Lower leg skin (tissue), 4 donors: ENCODE data around the gene ZMYND8. TPM values are rescaled to one million over a fixed set of nuclear protein-coding genes. Genes with fewer than 3 reads are reported as not detected.

Experiments
- DNase-seq, 2 donors: peaks; one replicate each; pipeline ENCODE4 v3.0.0-alpha.2; 2019; ENCODE audit warnings: low spot score in 2 of 2
- H3K4me3 ChIP-seq: fragments of 200-600 bp; sonication (generic); 2 replicates; pipeline ENCODE4 v1.5.1; 2017; ENCODE audit warnings: mild to moderate bottlenecking, low read depth; ENCODE audit not compliant: poor library complexity, severe bottlenecking
- POLR2A ChIP-seq, 2 donors: fragments of 450-650 bp; IDR thresholded peaks; one replicate each; pipeline ENCODE4 v1.6.1; 2016 to 2017; ENCODE audit warnings: antibody characterized with exemption in 2 of 2, mild to moderate bottlenecking in 1 of 2, moderate library complexity in 1 of 2
- WGBS, 2 donors: methylation state at CpG; one replicate each; pipeline ENCODE4 v1.1.5; 2018; 5-methylcytosine and 5-hydroxymethylcytosine counted together
- intact Hi-C: fragments of 100-400 bp; cut with DNase I; formaldehyde crosslinking; loops from one replicate; pipeline ENCODE4 v1.15.0; 2023; ENCODE audit warnings: low total_unique reads
- total RNA-seq, 4 donors: library from RNA; depleted of rRNA; stranded (reverse); fragments of >200 nt; gene quantifications; one replicate each; pipeline ENCODE4 v1.1.0, GENCODE V29; 2016
- TF ChIP-seq, protein P1 (sequence below), 3 donors: fragments of 450-650 bp; IDR thresholded peaks; one replicate each; pipeline ENCODE4 v1.5.1; 2016; ENCODE audit warnings: antibody characterized with exemption in 3 of 3, mild to moderate bottlenecking in 3 of 3, moderate library complexity in 2 of 3

Gene ZMYND8
- total RNA-seq, 4 donors from 2014 or later: 42.2 to 79.0 (median 65.4) TPM

DNA sequence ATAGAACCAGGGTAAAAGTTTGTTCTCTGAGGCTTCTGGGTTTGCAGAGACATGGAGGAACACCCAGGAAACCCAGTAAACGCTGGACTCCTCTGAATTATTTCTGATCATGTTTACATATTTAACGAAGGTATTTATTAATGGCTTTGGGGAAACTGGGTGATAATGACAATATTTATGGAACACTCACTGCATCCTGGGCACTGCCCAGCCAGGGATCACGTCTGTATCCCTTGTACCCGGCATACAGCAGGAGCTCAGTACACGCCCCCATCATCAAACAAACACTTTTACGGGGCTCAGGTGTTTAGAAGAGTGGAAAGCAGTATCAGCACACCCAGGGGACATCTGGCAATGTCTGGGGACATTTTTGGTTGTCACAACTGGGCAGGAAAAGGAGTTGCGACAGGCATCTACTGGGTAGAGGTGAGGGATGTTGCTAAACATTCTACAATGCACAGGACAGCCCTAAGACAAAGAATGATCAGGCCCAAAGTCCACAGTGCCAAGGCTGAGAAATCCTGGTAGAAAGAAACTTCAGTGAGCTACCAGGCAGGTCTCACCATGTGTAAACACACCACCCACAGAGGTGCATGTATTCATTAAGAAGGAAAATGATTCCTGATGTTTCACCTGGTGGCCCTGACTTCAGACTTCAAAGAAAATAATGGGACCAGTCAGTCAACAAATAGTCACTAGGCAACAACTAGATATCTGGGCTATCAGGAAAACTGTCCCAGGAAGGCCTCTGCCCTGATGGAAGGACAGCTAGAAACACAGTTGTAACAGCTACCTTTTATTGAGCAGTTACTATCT lies 35.3 kb downstream of the ZMYND8 start:
- WGBS, 2 donors: 65 to 81% methylated on average over 7 of the region's 7 CpGs
- intact Hi-C loops: no loop called here
- DNase-seq: no peak
- TF ChIP-seq POLR2A (IDR thresholded peaks at IDR 0.05): no peak
- TF ChIP-seq, protein P1, sequence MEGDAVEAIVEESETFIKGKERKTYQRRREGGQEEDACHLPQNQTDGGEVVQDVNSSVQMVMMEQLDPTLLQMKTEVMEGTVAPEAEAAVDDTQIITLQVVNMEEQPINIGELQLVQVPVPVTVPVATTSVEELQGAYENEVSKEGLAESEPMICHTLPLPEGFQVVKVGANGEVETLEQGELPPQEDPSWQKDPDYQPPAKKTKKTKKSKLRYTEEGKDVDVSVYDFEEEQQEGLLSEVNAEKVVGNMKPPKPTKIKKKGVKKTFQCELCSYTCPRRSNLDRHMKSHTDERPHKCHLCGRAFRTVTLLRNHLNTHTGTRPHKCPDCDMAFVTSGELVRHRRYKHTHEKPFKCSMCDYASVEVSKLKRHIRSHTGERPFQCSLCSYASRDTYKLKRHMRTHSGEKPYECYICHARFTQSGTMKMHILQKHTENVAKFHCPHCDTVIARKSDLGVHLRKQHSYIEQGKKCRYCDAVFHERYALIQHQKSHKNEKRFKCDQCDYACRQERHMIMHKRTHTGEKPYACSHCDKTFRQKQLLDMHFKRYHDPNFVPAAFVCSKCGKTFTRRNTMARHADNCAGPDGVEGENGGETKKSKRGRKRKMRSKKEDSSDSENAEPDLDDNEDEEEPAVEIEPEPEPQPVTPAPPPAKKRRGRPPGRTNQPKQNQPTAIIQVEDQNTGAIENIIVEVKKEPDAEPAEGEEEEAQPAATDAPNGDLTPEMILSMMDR (IDR thresholded peaks at IDR 0.05): no peak
- H3K4me3 ChIP-seq: no peak overlapping the region

DNA sequence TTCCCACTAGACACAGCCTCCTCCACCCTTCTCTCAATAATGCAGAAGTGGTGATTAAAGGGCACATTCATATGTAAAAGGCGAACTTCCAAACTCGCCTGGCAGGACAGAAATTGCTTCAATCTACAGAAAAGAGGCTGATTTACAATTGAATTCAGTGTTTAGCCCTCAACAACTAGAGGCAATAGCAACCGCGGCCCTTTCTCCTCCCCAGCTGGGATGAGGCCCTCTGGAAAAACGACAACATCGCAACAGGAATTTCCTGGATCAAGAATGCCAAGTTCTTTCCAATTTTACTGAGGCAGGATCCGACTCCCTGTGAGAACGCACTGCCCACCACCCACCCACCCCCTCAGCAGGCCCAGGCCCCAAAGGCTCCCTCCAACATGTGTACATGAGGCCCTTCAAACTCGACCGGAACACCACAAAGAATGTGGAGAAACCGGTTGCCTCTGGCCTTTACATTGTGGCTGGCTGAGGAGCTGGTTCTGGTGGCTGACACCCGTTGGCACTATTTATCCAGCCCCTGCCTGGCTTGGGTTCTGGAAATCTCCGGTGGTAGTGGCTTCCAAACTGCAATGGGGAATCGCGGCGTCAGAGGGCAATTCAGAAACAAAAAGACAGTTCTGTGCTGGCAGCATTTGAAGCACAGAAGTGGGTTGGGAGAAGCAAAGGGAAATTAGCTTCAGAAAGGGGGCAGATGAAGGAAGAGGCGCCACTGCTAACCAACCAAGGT lies 36.8 kb downstream of the ZMYND8 start:
- intact Hi-C loops: loop anchor here (5.0 kb wide), 1 partner anchor 43 kb away; no protein-coding TSS in a partner anchor
- WGBS, 2 donors: 11 to 18% methylated on average over 17 of the region's 17 CpGs
- DNase-seq: peak; percentile 65 to 91
- no peak overlapping the region for H3K4me3 ChIP-seq
- TF ChIP-seq POLR2A (IDR thresholded peaks at IDR 0.05): no peak
- TF ChIP-seq, protein P1 (IDR thresholded peaks at IDR 0.05): no peak

DNA sequence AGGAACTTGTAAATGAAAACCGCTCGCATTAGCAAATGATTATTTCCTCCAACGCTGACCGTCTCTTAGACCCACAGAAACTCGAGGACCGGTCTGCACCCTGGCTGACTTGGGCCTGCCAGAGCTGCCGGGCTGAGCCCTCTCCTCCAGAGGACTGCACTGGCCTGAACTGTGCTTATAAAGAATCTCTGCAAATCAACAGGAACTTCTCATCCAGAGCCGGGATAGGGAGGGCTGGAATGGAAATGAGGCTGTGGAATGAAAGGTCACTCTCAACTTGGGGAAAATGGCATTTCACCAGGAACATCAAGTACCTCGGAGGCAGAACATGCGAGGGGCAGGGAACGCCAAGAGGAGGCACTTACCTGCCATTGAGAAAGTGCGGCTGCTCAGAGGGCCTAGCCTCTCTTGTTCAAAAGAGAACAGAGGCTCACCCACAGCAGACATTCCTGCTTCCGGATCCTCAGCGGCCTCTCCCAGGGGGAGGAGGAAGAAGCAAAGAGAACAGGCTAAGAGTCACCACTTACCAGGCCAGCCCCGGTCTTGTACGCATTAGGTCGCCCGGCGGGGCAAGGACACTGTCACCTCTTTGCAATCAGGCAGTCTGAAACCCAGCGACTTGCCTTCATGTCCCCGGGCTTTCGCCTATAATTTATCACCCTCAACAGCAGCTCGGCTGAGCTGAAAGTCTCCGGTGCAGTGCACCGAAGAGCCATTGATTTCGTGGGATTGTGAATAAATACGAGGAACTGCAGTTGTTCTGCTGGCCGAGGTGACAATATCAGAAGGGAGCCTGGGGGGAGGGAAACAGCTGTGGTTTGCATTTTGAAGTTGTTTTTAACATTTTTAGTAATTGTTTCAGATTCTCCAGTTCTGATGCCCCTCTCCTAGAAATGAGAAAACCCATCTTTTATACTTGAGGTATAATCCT lies 37.6 kb downstream of the ZMYND8 start:
- WGBS, 2 donors: 8 to 9% methylated on average over 28 of the region's 28 CpGs
- intact Hi-C loops: loop anchor here (5.0 kb wide), 1 partner anchor 43 kb away; no protein-coding TSS in a partner anchor

DNA sequence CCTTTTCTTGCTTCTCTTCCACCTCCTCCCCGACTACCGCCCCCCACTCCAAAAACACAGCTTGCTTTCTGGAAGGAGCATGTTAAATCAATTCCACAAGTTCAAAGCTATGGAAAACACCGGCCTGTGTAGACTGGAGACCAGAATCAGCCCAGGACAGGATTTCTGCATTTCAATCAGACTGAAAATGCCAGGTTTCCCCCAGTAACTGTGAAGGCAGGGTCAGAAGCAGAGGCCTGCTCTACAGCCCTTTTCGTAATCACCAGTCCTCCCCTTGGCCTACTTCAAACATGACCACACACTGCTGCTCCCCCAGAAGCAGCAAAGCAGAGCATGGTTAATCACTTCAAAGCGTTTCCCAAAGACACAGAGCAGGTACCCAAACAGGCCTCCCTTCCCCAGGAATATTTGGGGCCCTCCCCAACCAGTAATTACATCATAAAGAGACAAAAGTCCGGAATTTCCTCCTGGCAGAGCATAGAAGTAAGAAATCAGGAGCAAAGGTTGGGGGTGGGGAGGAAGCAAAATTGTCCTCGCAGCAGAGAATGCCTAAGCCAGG lies 38.4 kb downstream of the ZMYND8 start:
- intact Hi-C loops: loop anchor here (5.0 kb wide), 1 partner anchor 44 kb away; no protein-coding TSS in a partner anchor
- WGBS, 2 donors: 19 to 23% methylated on average over 7 of the region's 7 CpGs
- H3K4me3 ChIP-seq: no peak overlapping the region
- no peak for TF ChIP-seq POLR2A (IDR thresholded peaks at IDR 0.05)
- TF ChIP-seq, protein P1 (IDR thresholded peaks at IDR 0.05): no peak
- no peak for DNase-seq

More for the DNA sequence above, 37.6 kb downstream of the ZMYND8 start:
- no peak overlapping the region for H3K4me3 ChIP-seq
- DNase-seq: peak; percentile 82 to 95
- peak in 1 of 2 donors; percentile 29 for TF ChIP-seq POLR2A (IDR thresholded peaks at IDR 0.05)
- TF ChIP-seq, protein P1 (IDR thresholded peaks at IDR 0.05): no peak
